Neural cell (in vitro differentiated cells): ENCODE results near the gene ARHGAP18. TPM values are rescaled to one million over a fixed set of nuclear protein-coding genes. Genes with fewer than 3 reads are reported as not detected.

Experiments
- H2AFZ ChIP-seq: fragments of 200-600, 300-800 bp; sonication (generic), shearing (Covaris generic); 2 replicates; pipeline ENCODE4 v1.6.0; 2014; ENCODE audit warnings: low read depth, mild to moderate bottlenecking, antibody characterized with exemption, low read length, moderate library complexity
- H3F3A ChIP-seq: fragments of 200-600 bp; shearing (Covaris generic); 2 replicates; pipeline ENCODE4 v1.6.1; 2016; ENCODE audit warnings: mild to moderate bottlenecking, moderate library complexity, mixed read lengths, antibody characterized with exemption, low read length; ENCODE audit not compliant: insufficient read depth, poor library complexity, severe bottlenecking
- H3K27ac ChIP-seq: fragments of 200-600, 300-800 bp; sonication (generic), shearing (Covaris generic); 2 replicates; pipeline ENCODE4 v1.5.1; 2014; ENCODE audit warnings: mild to moderate bottlenecking, low read length, moderate library complexity
- H3K27me3 ChIP-seq: fragments of 300-800, 200-600 bp; sonication (generic), shearing (Covaris generic); 2 replicates; pipeline ENCODE4 v1.6.0; 2014; ENCODE audit warnings: mild to moderate bottlenecking, low read depth, low read length, moderate library complexity; ENCODE audit not compliant: insufficient read depth
- H3K36me3 ChIP-seq: fragments of 300-800, 200-600 bp; sonication (generic), shearing (Covaris generic); 2 replicates; pipeline ENCODE4 v1.5.1; 2014; ENCODE audit warnings: mild to moderate bottlenecking, antibody characterized with exemption, low read length, moderate library complexity; ENCODE audit not compliant: insufficient read depth
- H3K4me2 ChIP-seq: fragments of 300-800, 200-600 bp; sonication (generic), shearing (Covaris generic); 2 replicates; pipeline ENCODE4 v1.6.0; 2014; ENCODE audit warnings: mild to moderate bottlenecking, low read length
- H3K4me3 ChIP-seq: fragments of 300-800, 200-600 bp; sonication (generic), shearing (Covaris generic); 2 replicates; pipeline ENCODE4 v1.5.1; 2014; ENCODE audit warnings: mild to moderate bottlenecking, low read length, moderate library complexity
- H3K79me2 ChIP-seq: fragments of 200-600 bp; shearing (Covaris generic); replicated peaks from 2 replicates; pipeline ENCODE4 v1.6.0; 2014; ENCODE audit warnings: mild to moderate bottlenecking, low read length, moderate library complexity; ENCODE audit not compliant: insufficient read depth
- H3K9ac ChIP-seq: fragments of 300-800, 200-600 bp; sonication (generic), shearing (Covaris generic); 2 replicates; pipeline ENCODE4 v1.6.1; 2016; ENCODE audit warnings: mild to moderate bottlenecking, low read length, mixed read lengths
- H3K9me2 ChIP-seq: fragments of 200-600 bp; shearing (Covaris generic); 2 replicates; pipeline ENCODE4 v1.6.1; 2016; ENCODE audit warnings: mild to moderate bottlenecking, low read length, mixed read lengths; ENCODE audit not compliant: insufficient read depth
- H3K9me3 ChIP-seq: fragments of 200-600, 300-800 bp; sonication (generic), shearing (Covaris generic); 2 replicates; pipeline ENCODE4 v1.6.1; 2016; ENCODE audit warnings: mild to moderate bottlenecking, mixed run types, low read length, moderate library complexity, mixed read lengths
- H4K20me1 ChIP-seq: fragments of 200-600 bp; shearing (Covaris generic); 2 replicates; pipeline ENCODE4 v1.6.1; 2016; ENCODE audit warnings: mild to moderate bottlenecking, mixed run types; ENCODE audit not compliant: insufficient read depth
- EP300 ChIP-seq: fragments of 450-650 bp; conservative IDR thresholded peaks from 2 replicates; pipeline ENCODE4 v1.6.1; 2014; ENCODE audit warnings: antibody characterized with exemption, mild to moderate bottlenecking, moderate library complexity; ENCODE audit not compliant: poor library complexity, severe bottlenecking
- EZH2 ChIP-seq: fragments of 200-600, 300-800 bp; shearing (Covaris generic), sonication (generic); IDR thresholded peaks from 2 replicates; pipeline ENCODE4 v1.6.1; 2014; ENCODE audit warnings: antibody characterized with exemption, low read length, borderline replicate concordance, mild to moderate bottlenecking; ENCODE audit not compliant: insufficient read depth, poor library complexity, severe bottlenecking
- MXI1 ChIP-seq: fragments of 450-650 bp; conservative IDR thresholded peaks from 2 replicates; pipeline ENCODE4 v1.6.1; 2014; ENCODE audit warnings: antibody characterized with exemption, mild to moderate bottlenecking; ENCODE audit not compliant: poor library complexity, severe bottlenecking
- POLR2AphosphoS5 ChIP-seq: IDR thresholded peaks from 2 replicates; pipeline ENCODE4 v1.6.1; 2012
- RAD21 ChIP-seq: fragments of 450-650 bp; conservative IDR thresholded peaks from 2 replicates; pipeline ENCODE4 v1.6.1; 2014; ENCODE audit warnings: antibody characterized with exemption, mild to moderate bottlenecking, moderate library complexity
- SMC3 ChIP-seq: fragments of 450-650 bp; conservative IDR thresholded peaks from 2 replicates; pipeline ENCODE4 v1.6.1; 2014; ENCODE audit warnings: antibody characterized with exemption, mild to moderate bottlenecking, moderate library complexity; ENCODE audit not compliant: poor library complexity
- TAF1 ChIP-seq: IDR thresholded peaks from 2 replicates; pipeline ENCODE4 v1.6.1; 2012; ENCODE audit warnings: low read depth
- polyA plus RNA-seq: library from polyadenylated mRNA; depleted of rRNA; stranded (reverse); fragments of >200 nt; gene quantifications from 2 replicates; pipeline ENCODE4 v1.2.3, GENCODE V29; 2014
- TF ChIP-seq, protein P1 (sequence below): fragments of 450-650 bp; IDR thresholded peaks from 2 replicates; pipeline ENCODE4 v1.5.1; 2014; ENCODE audit warnings: antibody characterized with exemption, mild to moderate bottlenecking, moderate library complexity; ENCODE audit not compliant: poor library complexity, severe bottlenecking
- TF ChIP-seq, protein P2 (sequence below): IDR thresholded peaks from 2 replicates; pipeline ENCODE4 v1.6.1; 2012; ENCODE audit warnings: borderline replicate concordance

ARHGAP18 gene
- polyA plus RNA-seq, 1 donor from 2014 or later = 4.7 TPM

GRCh38 chr6:129597023-129597713 is 112.8 kb downstream of the ARHGAP18 start:
- no peaks in the 10 kb centered on the region for H3K79me2 ChIP-seq
- no peak overlapping the region for H3K27ac ChIP-seq
- H3K9me2 ChIP-seq = no peaks in the 10 kb centered on the region
- no peaks in the 10 kb centered on the region for H3K27me3 ChIP-seq
- no peaks in the 10 kb centered on the region for H3K36me3 ChIP-seq
- no peak overlapping the region for H3K9ac ChIP-seq
- no peak overlapping the region for H2AFZ ChIP-seq
- H3K9me3 ChIP-seq = no peaks in the 10 kb centered on the region
- H4K20me1 ChIP-seq = no peaks in the 10 kb centered on the region
- H3K4me3 ChIP-seq = no peak overlapping the region
- TF ChIP-seq SMC3 (no peak), RAD21 (no peak)
- TF ChIP-seq, protein P1, sequence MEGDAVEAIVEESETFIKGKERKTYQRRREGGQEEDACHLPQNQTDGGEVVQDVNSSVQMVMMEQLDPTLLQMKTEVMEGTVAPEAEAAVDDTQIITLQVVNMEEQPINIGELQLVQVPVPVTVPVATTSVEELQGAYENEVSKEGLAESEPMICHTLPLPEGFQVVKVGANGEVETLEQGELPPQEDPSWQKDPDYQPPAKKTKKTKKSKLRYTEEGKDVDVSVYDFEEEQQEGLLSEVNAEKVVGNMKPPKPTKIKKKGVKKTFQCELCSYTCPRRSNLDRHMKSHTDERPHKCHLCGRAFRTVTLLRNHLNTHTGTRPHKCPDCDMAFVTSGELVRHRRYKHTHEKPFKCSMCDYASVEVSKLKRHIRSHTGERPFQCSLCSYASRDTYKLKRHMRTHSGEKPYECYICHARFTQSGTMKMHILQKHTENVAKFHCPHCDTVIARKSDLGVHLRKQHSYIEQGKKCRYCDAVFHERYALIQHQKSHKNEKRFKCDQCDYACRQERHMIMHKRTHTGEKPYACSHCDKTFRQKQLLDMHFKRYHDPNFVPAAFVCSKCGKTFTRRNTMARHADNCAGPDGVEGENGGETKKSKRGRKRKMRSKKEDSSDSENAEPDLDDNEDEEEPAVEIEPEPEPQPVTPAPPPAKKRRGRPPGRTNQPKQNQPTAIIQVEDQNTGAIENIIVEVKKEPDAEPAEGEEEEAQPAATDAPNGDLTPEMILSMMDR = no peak
- H3F3A ChIP-seq = no peaks in the 10 kb centered on the region
- no peak overlapping the region for H3K4me2 ChIP-seq

DNA sequence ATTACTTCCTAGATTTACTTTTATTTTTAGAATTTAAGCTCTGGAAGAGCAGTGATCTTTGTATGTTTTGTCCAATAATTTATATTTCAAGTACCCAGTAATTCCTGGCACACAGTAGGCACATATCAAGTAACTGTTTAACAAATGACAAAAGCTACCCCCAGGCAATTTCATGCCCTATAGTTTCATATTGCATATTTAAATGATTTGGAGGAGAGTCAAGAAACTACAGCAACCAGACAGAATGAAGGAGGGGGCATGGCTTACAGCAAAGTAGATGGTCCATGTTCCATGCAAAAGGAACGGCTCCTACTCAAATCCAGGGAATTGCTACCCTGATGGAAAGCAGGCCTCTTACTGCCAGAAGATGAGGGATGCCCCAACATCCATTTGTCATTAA is 113.5 kb downstream of the ARHGAP18 start:
- H3K36me3 ChIP-seq = no peaks in the 10 kb centered on the region
- H3K9ac ChIP-seq = no peak overlapping the region
- no peaks in the 10 kb centered on the region for H3K9me3 ChIP-seq
- H3F3A ChIP-seq = no peaks in the 10 kb centered on the region
- no peaks in the 10 kb centered on the region for H3K79me2 ChIP-seq
- no peaks in the 10 kb centered on the region for H3K9me2 ChIP-seq
- H3K27ac ChIP-seq = no peak overlapping the region
- no peak overlapping the region for H3K4me3 ChIP-seq
- no peaks in the 10 kb centered on the region for H3K27me3 ChIP-seq
- TF ChIP-seq RAD21 = no peak
- no peak for TF ChIP-seq POLR2AphosphoS5
- TF ChIP-seq, protein P1 = no peak
- TF ChIP-seq TAF1 = no peak
- TF ChIP-seq SMC3 = no peak
- no peaks in the 10 kb centered on the region for H4K20me1 ChIP-seq
- H2AFZ ChIP-seq = no peak overlapping the region
- no peak overlapping the region for H3K4me2 ChIP-seq

GRCh38 chr6:129593233-129593564 is 116.8 kb downstream of the ARHGAP18 start:
- Histone ChIP-seq H3K9ac (no peak overlapping the region), H3F3A (no peaks in the 10 kb centered on the region), H3K36me3 (no peaks in the 10 kb centered on the region), H2AFZ (no peak overlapping the region), H3K9me3 (no peaks in the 10 kb centered on the region), H3K27ac (no peak overlapping the region), H3K79me2 (no peaks in the 10 kb centered on the region), H3K4me2 (no peak overlapping the region), H3K4me3 (no peak overlapping the region), H3K9me2 (no peaks in the 10 kb centered on the region), H3K27me3 (no peaks in the 10 kb centered on the region), H4K20me1 (no peaks in the 10 kb centered on the region)
- TF ChIP-seq TAF1 (no peak), RAD21 (no peak), MXI1 (no peak), EZH2 (no peak), POLR2AphosphoS5 (no peak), EP300 (no peak)
- TF ChIP-seq, protein P2, sequence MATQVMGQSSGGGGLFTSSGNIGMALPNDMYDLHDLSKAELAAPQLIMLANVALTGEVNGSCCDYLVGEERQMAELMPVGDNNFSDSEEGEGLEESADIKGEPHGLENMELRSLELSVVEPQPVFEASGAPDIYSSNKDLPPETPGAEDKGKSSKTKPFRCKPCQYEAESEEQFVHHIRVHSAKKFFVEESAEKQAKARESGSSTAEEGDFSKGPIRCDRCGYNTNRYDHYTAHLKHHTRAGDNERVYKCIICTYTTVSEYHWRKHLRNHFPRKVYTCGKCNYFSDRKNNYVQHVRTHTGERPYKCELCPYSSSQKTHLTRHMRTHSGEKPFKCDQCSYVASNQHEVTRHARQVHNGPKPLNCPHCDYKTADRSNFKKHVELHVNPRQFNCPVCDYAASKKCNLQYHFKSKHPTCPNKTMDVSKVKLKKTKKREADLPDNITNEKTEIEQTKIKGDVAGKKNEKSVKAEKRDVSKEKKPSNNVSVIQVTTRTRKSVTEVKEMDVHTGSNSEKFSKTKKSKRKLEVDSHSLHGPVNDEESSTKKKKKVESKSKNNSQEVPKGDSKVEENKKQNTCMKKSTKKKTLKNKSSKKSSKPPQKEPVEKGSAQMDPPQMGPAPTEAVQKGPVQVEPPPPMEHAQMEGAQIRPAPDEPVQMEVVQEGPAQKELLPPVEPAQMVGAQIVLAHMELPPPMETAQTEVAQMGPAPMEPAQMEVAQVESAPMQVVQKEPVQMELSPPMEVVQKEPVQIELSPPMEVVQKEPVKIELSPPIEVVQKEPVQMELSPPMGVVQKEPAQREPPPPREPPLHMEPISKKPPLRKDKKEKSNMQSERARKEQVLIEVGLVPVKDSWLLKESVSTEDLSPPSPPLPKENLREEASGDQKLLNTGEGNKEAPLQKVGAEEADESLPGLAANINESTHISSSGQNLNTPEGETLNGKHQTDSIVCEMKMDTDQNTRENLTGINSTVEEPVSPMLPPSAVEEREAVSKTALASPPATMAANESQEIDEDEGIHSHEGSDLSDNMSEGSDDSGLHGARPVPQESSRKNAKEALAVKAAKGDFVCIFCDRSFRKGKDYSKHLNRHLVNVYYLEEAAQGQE = no peak
